WTC11 (cell line): Measurements from ENCODE around the gene CXorf58. TPM values are rescaled to one million over a fixed set of nuclear protein-coding genes. Genes with fewer than 3 reads are reported as not detected.

Source experiments
- ATAC-seq: fragments of 200-7000 bp; cut with Tn5 transposase; 2 replicates; pipeline ENCODE4 v1.10.0; 2021; ENCODE audit warnings: mild to moderate bottlenecking, moderate library complexity
- CTCF ChIA-PET: fragments of 300-600 bp; sonication (Branson Sonifier 250); formaldehyde crosslinking; loops from one replicate; lab custom pipeline; 2021; ENCODE audit warnings: antibody characterized with exemption; lab: Charles Lee
- POLR2A ChIA-PET: fragments of 350-600 bp; sonication (Branson Sonifier 250); formaldehyde crosslinking; loops from one replicate; lab custom pipeline; 2021; ENCODE audit warnings: antibody characterized with exemption; lab: Charles Lee
- DNase-seq: peaks from one replicate; pipeline ENCODE4 v3.0.0; 2021; ENCODE audit warnings: low spot score
- H3K27ac Mint-ChIP-seq: 2 replicates; pipeline ENCODE4 v1.8.0; 2021; ENCODE audit warnings: mixed read lengths
- H3K27me3 Mint-ChIP-seq: 2 replicates; pipeline ENCODE4 v1.8.0; 2021; ENCODE audit warnings: low read depth, mild to moderate bottlenecking, moderate library complexity, mixed read lengths
- H3K36me3 Mint-ChIP-seq: 2 replicates; pipeline ENCODE4 v1.8.0; 2021; ENCODE audit warnings: mixed read lengths
- H3K4me1 Mint-ChIP-seq: 2 replicates; pipeline ENCODE4 v1.8.0; 2022; ENCODE audit warnings: mixed read lengths
- H3K4me3 Mint-ChIP-seq: 2 replicates; pipeline ENCODE4 v1.8.0; 2021; ENCODE audit warnings: mild to moderate bottlenecking, moderate library complexity, mixed read lengths
- H3K9me3 Mint-ChIP-seq: 2 replicates; pipeline ENCODE4 v1.8.0; 2021; ENCODE audit warnings: mixed read lengths
- AFF4 ChIP-seq: sonication (generic); formaldehyde crosslinking; IDR thresholded peaks from 2 replicates; pipeline ENCODE4 v1.8.1; 2023; ENCODE audit warnings: mild to moderate bottlenecking, missing genetic modification reagents, borderline replicate concordance
- ARID4B ChIP-seq: sonication (generic); formaldehyde crosslinking; IDR thresholded peaks from 2 replicates; pipeline ENCODE4 v1.8.0; 2023; ENCODE audit warnings: missing genetic modification reagents, mild to moderate bottlenecking, borderline replicate concordance
- ETV6 ChIP-seq: sonication (generic); formaldehyde crosslinking; IDR thresholded peaks from 2 replicates; pipeline ENCODE4 v1.8.1; 2022; ENCODE audit warnings: mild to moderate bottlenecking, missing genetic modification reagents
- FOXP1 ChIP-seq: sonication (generic); formaldehyde crosslinking; IDR thresholded peaks from 2 replicates; pipeline ENCODE4 v1.8.0; 2022; ENCODE audit warnings: missing genetic modification reagents, mild to moderate bottlenecking, moderate library complexity, borderline replicate concordance
- HMGA2 ChIP-seq: fragments of 250-450 bp; sonication (Bioruptor Pico); IDR thresholded peaks from 2 replicates; pipeline ENCODE4 v1.4.0; 2021; ENCODE audit warnings: mild to moderate bottlenecking, moderate library complexity
- IRF2 ChIP-seq: sonication (generic); formaldehyde crosslinking; IDR thresholded peaks from 2 replicates; pipeline ENCODE4 v1.8.0; 2022; ENCODE audit warnings: low read depth, missing genetic modification reagents, borderline replicate concordance
- JUN ChIP-seq: sonication (generic); formaldehyde crosslinking; IDR thresholded peaks from 2 replicates; pipeline ENCODE4 v1.8.0; 2023; ENCODE audit warnings: mild to moderate bottlenecking, missing genetic modification reagents
- PRDM15 ChIP-seq: sonication (generic); formaldehyde crosslinking; IDR thresholded peaks from 2 replicates; pipeline ENCODE4 v1.8.0; 2022; ENCODE audit warnings: missing genetic modification reagents
- TEAD1 ChIP-seq: sonication (generic); formaldehyde crosslinking; IDR thresholded peaks from 2 replicates; pipeline ENCODE4 v1.8.0; 2022; ENCODE audit warnings: mild to moderate bottlenecking, missing genetic modification reagents
- USF1 ChIP-seq: sonication (generic); formaldehyde crosslinking; IDR thresholded peaks from 2 replicates; pipeline ENCODE4 v1.8.0; 2022; ENCODE audit warnings: mild to moderate bottlenecking, missing genetic modification reagents
- ZNF263 ChIP-seq: sonication (generic); formaldehyde crosslinking; IDR thresholded peaks from 2 replicates; pipeline ENCODE4 v1.8.1; 2022; ENCODE audit warnings: low read depth, mild to moderate bottlenecking, moderate library complexity, missing genetic modification reagents
- ZNF281 ChIP-seq: sonication (generic); formaldehyde crosslinking; IDR thresholded peaks from 2 replicates; pipeline ENCODE4 v1.8.0; 2023; ENCODE audit warnings: mild to moderate bottlenecking, missing genetic modification reagents
- ZNF396 ChIP-seq: fragments of 250-450 bp; sonication (Bioruptor Pico); IDR thresholded peaks from 2 replicates; pipeline ENCODE4 v1.8.0; 2021; ENCODE audit warnings: mild to moderate bottlenecking, moderate library complexity, borderline replicate concordance
- total RNA-seq: library from RNA; stranded (reverse); gene quantifications from 3 replicates; pipeline ENCODE4 v1.2.3, GENCODE V29; 2021

The CXorf58 gene
- total RNA-seq, 1 experiment from 2014 or later: not detected

GRCh38 chrX:23980011-23980441, 72.2 kb downstream of the CXorf58 start (continued):
- TF ChIP-seq JUN (no peak), TEAD1 (CRISPR knock-in tag) (no peak), IRF2 (CRISPR knock-in tag) (no peak), HMGA2 (CRISPR knock-in tag) (no peak), ETV6 (CRISPR knock-in tag) (no peak), FOXP1 (CRISPR knock-in tag) (no peak), PRDM15 (no peak), AFF4 (no peak)

- H3K27ac Mint-ChIP-seq: peak overlapping the region; percentile 46
- H3K4me1 Mint-ChIP-seq: peaks cover 30% of the 10 kb centered on the region
- CTCF ChIA-PET: interaction anchor here (1.0 kb wide), 1 partner anchor 73 kb away, joined by 6 read pairs; the partner anchor contains the start of gene EIF2S3
- no peak for DNase-seq
- H3K27me3 Mint-ChIP-seq: no peaks in the 10 kb centered on the region
- no peaks in the 10 kb centered on the region for H3K9me3 Mint-ChIP-seq
- no peak for TF ChIP-seq ZNF396 (CRISPR knock-in tag)
- no peak for TF ChIP-seq ARID4B (CRISPR knock-in tag)
- TF ChIP-seq USF1: no peak
- TF ChIP-seq ZNF281 (CRISPR knock-in tag): no peak
- TF ChIP-seq ZNF263 (CRISPR knock-in tag): no peak
- TF ChIP-seq, all 79 proteins: peak for 0
- H3K4me3 Mint-ChIP-seq: no peak overlapping the region
- no peaks in the 10 kb centered on the region for H3K36me3 Mint-ChIP-seq
- ATAC-seq: peak; percentile 66
- POLR2A ChIA-PET: no interaction called here
These were observed 73.4 kb downstream of the CXorf58 start for GRCh38 chrX:23981222-23981621.
